Muscle of arm (tissue), 12 donors: ENCODE data around the gene MAPK8. TPM values are rescaled to one million over a fixed set of nuclear protein-coding genes. Genes with fewer than 3 reads are reported as not detected.
"Not testable (repeated sequence)": the region's sequence is repeated elsewhere in the genome, so short reads cannot be mapped to it uniquely, and the experiment has no call there.

Experiments used
- DNase-seq: peaks from one replicate; pipeline ENCODE4 v3.0.0-alpha.2; 2013
- polyA plus RNA-seq, 12 donors: library from polyadenylated mRNA; unstranded; fragments of 120-200 nt; gene quantifications; one replicate each; pipeline ENCODE4 v1.2.1, GENCODE V29; 2013; ENCODE audit not compliant: insufficient read length in 12 of 12

The MAPK8 gene
- polyA plus RNA-seq, 12 donors, result 18.5 to 50.0 (median 42.5) TPM; not detected in 1

DNA sequence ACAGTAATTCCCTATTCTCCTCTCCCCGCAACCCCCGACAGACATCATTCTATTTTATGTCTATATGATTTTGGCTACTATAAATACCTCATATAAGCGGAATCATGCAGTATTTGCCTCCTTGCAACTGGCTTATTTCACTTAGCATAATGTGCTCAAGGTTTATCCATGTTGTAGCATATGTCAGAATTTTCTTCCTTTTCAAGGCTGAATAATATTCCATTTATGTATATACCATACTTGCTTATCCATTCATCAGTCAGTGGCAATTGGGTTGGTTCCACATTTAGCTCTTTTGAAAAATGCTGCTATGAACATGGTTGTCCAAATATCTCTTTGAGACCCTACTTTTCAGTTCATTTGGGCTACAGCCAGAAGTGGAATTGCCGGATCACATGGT is 106.5 kb downstream of the MAPK8 start:
- DNase-seq, result no peak

GRCh38 chr10:48414160-48414559 is 107.7 kb downstream of the MAPK8 start:
- DNase-seq, result no peak

- no peak for DNase-seq
Observed at GRCh38 chr10:48414778-48415177, 108.3 kb downstream of the MAPK8 start.

DNA sequence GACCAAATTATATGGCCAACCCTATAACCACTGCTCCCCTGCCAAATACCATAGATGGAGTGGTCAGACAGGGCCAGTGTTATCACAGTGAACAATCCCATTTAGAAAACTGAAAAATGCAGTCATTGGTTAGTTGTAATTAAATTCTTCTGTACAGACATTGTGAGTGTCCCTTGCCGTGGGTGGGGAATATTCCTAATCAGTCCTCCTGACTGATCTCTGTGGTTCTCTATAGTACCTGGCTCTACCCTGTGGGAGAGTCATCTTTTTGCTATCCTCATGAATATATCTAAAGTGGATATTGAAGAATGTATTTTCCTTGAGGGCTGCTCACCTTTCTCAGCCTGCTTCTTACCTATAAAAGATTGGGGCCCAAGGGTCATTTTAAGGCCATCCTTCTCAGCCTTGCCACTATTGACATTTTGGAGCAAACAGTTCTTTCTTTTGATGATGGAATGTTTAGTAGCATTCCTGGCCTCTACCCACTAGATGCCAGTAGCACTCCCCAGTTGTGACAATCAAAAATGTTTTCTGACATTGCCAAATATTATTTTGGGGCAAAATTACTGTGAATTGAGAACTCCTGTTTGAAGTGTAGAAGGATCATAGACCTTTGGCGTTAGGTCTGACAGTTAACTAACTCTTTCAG is 110.2 kb downstream of the MAPK8 start:
- DNase-seq, result no peak

DNA sequence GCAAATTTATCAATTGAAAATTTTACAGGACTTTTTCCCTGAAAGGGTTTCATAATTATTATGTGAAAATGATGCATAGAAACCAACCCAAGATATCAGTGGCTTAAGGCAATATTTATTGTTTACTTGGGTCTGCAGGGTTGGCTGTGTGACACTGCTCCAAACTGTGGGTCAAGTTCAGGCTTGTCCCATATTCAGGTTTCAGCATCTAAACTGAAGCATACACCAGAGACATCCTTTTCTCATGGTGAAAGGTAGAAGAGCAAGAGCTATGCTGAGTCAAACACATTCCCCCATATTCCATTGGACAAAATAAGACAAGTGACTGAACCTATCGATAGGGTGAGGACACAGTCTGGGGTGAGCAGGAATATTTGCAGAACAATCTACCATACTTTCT is 110.9 kb downstream of the MAPK8 start:
- no peak for DNase-seq

DNA sequence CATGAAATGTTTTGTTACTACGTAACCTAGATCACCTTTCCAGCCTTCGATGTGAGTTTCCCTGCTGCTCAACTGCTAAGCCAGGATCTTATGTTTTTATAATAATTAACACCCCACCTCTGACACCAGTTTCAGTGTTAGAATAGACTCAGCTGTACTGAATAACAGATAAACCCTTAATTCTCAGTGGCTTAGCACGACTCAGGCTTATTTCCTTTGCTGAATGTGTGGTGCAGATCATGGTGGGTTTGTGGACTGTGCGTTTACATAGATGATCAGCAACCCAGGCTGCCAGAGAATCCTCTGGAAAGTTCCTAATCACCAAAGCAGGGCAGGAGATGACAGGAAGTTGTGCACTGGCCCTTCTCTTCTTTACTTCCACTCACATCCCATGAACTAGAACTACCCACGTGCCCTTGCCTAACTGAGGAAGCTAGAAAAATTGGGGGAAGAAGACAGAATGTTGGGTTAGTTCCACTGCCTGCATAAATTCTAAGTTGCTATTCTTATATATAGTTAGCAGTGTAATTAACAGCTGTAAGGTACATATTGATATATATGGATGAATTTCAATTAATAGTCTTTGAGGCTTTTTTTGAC is 111.8 kb downstream of the MAPK8 start:
- DNase-seq, result no peak

DNA sequence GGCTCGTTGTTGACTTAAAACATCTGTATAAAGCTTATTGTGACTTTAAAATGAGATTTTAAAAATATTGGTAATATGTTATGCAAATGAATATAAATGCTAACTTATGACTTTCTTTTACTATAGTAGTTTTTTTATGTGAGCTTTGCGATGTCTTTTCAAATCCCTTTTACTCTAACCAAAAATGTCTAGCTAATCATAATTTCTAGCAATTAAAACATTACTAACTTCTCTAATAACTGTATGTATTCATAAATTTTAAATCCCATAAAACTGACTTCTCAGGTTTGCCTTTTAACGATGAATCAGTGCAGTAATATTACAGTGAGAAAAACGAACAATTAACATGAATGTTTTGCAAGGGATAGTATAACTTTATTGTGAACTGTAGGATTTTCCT is 113.2 kb downstream of the MAPK8 start:
- no peak for DNase-seq

DNA sequence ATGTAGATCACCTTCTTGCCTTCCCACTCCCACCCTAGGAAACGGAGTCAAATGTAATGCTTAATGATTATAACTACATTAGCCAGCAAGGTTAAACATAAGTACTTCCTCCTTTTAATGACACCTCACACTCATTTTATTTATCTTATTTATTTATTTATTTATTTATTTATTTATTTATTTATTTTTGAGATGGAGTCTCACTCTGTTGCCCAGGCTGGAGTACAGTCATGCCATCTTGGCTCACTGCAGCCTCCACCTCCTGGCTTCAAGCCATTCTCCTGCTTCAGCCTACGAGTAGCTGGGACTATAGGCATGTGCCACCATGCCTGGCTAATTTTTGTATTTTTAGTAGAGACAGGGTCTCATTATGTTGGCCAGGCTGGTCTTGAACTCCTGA is 115.4 kb downstream of the MAPK8 start:
- not testable (repeated sequence) for DNase-seq

- no peak for DNase-seq
Observed at GRCh38 chr10:48423884-48424283, 117.4 kb downstream of the MAPK8 start.

DNA sequence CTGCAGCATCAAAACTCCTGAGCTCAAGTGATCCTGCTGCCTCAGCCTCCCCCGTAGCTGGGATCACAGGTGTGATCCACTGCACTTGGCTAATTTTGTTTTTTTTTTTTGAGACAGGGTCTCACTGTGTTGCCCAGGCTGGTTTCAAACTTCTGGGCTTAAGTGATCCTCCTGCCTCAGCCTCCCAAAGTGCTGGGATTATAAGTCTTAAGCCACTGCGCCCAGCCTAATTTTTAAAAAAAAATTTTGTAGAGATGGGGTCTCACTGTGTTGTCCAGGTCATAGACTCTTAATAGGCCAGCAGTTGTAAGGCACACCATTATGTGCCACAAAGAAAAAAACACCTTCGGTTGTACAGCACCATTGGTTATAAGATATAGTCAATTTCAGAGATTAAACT is 122.4 kb downstream of the MAPK8 start:
- no peak for DNase-seq

DNA sequence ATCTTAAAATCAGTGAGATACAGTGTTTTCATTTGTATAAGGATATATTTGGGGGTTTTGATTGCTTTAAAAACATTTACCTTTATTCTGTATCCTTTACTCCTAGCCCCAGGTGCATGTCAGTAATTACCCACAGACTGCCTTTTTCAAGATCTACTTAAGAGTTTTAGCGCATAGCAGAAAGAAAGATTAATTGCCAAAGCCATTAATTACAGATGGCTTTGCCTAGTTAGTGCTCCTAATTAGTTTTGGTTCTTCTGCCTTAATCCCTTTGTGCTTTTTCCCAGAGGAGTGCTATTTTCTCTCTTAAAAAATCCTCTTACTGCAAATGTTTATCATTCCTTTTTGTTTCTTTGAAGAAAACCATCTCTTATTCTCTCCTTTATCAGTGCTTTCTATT is 122.8 kb downstream of the MAPK8 start:
- DNase-seq, result no peak

GRCh38 chr10:48430402-48430993 is 124.0 kb downstream of the MAPK8 start:
- DNase-seq, result no peak

- DNase-seq, result no peak
Observed at GRCh38 chr10:48431871-48432270, 125.4 kb downstream of the MAPK8 start.

DNA sequence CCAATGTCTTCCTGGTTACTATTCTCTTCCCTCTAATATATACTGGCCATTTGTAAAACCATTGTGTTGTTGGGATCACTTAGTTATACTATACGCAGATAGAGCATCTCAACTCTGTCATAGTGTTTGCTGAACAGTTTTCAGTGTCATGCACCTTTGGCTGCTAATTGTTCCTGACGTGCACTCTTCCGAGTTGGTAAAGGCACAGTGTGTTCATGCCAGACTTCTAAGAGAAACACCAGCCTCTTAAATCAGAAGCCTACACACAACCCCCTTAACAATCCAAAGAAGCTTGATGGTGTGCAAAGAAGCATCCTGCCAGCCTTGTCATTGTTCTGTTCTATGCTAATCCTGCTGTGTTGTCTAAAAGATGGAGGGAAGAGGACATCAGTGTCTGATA is 131.1 kb downstream of the MAPK8 start:
- DNase-seq, result no peak

DNA sequence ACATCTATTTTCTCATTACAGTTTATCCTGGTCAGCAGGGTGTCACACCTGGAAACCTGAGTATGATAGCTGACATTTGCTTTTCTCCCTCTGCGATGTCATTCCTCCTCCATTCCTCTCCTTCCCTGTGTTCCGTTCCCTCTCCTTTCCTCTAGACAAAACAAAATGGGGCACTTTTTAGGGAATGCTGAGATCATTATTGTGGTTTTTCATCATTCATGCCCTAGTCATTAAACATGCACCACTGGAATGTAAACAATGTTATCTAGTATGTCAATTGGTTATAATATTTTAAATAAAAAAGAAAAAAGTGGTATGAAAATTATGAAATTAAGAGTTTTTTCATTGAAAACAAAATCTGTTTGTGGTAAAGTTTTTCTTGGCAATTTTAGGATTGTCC is 132.6 kb downstream of the MAPK8 start:
- no peak for DNase-seq

- DNase-seq, result no peak
Observed at GRCh38 chr10:48439581-48440041, 133.1 kb downstream of the MAPK8 start.

- DNase-seq, result no peak
Observed at GRCh38 chr10:48440771-48441170, 134.3 kb downstream of the MAPK8 start.

DNA sequence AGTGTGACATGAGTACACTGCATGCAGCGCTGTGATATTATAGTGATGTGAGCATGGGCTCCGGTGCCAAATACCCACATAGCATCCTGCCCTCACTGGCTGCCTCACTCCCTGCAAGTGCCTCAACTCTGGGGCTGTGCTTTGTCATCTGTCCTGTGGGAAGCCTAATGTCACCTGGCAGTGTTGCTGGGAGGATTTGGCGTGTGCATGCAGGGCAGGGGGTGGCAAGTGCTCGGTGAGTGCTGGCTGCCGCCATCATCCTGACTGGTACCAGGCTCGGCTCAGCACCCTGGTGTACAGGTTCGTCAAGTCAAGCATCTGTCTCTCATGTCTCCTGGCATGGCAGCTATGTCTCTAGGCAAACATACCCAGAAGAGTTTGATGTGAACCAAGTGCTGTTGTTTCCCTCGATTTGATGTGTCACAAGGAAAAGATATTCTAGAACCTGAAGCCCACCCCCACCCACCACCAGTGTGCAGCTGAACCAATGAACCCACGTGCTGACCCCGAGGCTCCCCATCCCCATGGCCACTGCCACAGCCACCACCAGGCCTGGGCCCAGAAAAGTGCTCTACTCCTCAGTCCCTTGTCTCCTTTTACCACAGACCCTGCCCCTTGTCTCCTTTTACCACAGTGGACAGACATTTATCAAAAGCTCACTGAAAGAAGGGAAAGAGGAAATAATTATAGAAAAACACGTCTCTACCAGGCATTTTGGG is 135.8 kb downstream of the MAPK8 start:
- no peak for DNase-seq

GRCh38 chr10:48442809-48443177 is 136.3 kb downstream of the MAPK8 start:
- no peak for DNase-seq

DNA sequence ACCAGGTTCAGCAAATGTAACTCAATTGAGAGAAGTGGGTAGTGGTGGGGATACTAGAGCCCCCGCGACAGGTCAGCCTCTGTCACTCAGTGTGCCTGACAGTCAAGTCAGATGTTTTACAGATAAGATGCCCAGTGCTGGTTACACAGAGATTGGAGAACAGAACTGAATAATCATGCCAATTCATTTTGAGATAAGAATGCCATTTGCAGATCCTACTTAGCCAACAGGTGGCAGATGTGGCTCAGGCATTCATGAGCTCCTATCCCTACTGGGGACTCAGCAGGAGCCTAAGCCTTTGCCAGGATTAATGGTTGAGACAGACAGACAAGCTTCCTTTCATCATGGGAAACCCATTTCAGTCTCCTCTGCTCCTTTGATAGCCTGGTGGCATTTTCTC is 137.8 kb downstream of the MAPK8 start:
- DNase-seq, result no peak

- DNase-seq, result no peak
Observed at GRCh38 chr10:48444861-48445841, 138.7 kb downstream of the MAPK8 start.

- no peak for DNase-seq
Observed at GRCh38 chr10:48445932-48446331, 139.5 kb downstream of the MAPK8 start.
